GM04504 (cell line): ENCODE data around the gene SFRP2.

Experiments
- DNase-seq: peaks from one replicate; pipeline ENCODE4 v3.0.0-alpha.2; 2012; ENCODE audit warnings: low read depth

SFRP2 gene

DNA sequence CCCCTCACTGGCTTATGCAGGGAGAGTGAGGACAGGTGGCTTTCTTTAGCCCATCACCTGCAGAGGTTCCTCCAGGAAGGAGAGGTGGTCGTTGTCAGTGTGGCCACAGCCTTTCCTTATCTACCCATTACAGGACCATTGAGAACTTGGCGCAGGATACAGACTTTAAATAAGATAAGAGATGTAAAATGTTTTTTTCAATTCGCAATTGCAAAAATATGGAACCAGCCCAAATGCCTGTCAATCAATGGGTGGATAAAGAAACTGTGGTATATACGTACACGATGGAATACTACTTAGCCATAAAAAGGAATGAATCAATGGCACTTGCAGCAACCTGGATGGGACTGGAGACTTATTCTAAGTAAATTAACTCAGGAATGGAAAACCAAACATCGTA lies 22.1 kb downstream of the SFRP2 start:
- no peak for DNase-seq

DNA sequence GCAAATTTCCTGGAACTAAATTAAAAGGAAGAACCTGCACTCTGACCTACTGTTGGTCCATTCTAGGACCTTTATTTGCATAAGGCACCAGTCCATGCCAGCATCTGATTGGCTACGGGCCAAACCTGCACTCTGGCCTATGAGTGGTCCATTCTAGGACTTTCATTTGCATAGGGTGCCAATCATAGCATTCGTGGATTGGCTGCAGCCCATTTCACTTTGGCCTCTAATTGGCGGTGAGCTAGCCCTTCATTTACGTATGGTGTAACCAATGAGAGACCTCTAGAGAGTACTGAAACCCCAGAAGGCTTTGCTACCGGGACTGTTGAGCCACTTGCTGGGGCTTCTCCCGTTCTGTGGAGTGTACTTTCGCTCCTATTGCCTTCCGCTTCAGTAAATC lies 23.0 kb downstream of the SFRP2 start:
- DNase-seq, result no peak

DNA sequence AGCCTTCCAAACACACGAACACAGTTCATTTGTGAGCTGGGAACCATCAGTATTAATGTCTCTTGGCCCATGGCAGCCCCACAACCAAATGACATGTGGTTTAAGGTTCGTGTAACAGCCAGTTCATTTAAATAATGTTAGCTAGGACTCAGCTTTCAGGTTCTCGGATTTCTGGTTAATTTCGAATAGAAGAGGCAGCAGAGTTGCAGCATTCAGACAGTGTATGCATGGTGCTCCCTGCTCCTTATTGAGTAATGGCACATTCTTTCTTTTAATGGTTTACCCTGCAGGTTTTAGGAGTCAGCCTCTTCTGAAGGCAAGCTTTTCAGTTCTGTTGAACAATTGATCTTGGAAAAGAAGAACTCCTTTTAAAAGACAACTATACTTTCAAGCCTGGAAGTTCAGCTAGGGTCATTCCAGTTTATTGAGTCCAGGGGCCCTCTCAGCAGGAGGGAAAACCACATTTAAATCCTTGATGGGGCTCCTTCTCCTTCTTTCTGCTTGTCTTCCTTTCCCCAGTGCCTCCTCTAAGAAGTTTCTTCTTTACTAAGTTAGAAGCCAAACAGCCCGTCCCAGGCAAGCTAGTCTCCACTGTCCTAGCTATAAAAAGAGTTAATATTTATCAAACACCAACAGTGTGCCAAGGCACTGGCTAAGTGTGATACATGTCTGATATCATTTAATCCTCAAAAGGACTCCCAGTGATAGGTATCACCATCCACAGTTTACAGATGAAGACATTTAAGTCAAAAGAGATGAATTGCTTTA lies 24.1 kb downstream of the SFRP2 start:
- DNase-seq, result no peak

DNA sequence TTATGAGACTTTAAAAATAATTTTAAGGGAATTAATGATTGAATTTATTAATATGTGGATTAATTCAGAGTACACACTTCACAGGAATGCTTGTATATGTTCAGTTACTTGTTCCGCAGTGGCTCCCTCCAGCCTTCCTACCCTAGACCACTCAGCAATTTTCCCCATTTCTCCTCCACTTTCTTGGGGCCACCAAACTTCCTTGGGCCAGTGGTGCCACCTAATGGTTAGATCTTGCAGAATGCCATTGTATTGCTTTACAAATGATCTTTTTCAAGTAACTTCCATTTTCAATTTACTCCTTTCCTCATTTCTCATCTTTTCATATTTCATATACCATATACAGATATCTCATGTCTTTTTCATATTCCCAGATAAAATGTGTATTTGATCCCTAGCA lies 25.5 kb downstream of the SFRP2 start:
- DNase-seq, result no peak

DNA sequence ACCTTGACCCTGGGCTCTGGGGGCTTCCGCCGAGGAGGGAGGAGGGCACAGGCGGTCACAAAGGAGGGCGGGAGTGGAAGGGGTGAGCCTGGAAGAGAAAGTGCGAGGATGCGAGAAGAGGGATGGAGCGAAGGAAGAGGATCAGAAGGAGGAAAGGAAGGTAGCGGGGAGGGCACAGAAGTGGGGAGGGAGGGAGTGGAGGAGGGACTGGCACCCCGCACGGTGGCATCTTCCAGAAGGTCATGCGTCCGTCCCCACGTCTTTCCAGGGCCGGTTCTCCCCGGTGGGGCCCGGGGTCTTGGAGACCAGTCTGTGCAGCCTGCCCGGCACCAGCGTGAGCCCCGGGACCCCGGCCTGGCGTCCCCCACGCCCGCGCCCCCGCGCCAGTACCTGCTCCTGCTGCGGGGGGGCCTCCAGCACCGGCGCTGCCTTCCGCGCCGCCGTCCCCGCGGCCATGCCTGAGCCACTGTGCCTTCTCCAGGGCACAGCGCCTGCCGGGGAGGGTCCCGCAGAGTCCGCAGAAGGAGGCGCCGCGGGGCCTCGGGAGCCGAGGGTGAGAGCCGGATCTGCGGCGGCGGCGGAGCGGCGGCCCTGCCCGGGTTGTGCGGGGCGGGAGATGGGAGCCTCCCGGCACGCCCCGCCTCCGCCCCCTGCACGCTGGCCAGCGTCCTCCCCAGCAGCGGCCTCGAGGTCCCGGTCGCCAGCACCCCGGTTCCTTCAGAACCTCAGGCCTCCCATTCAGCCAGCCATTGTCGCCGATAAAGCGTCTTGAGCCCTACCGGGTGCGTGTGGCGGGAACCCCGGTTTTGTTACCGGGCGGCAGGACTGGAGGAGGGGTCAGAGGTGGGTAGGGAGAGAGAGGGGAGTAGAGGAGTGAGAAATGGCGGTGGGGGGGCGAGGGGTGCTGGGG lies 29.2 kb downstream of the SFRP2 start, which contains the start of gene RNF175:
Gene RNF175, minus strand, starts transcription at position 618 of the 910 bp plus-strand sequence. Its CDS starts 162 bp downstream, at position 456.
- DNase-seq, result no peak

DNA sequence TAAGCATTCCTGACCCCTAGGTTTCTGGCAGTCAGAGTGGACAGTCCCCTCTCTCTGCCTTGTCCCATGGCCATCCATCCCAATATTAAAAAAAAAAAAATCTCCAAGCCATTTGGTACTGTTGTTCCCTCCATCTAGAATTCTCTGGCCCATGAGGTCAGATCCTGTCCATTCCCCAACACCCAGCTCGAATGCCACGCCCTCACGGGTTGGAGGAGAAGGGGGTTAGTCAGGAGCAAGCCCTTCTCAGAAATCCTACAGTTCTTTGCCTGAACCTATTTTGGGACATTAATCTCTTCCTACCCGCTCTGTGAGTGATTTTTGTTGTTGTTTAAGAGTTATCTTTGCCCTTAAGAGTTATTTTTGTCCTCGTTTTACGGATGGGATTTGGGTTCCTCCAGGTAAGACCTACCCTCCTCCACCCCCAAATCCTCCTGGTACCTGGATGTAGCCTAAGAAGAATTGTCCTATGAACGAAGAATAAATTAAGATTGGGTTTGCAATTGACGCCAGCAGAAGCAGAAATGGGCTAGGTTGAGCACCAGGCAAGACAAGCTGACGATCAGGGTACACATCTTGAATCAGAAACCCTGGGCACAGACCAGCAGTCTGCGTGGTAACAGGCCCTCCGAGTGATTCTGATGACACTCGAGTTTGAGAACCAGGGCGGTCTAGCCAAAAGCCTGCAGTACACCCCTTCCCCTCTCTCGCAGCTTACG lies 30.0 kb downstream of the SFRP2 start:
- DNase-seq, result no peak

DNA sequence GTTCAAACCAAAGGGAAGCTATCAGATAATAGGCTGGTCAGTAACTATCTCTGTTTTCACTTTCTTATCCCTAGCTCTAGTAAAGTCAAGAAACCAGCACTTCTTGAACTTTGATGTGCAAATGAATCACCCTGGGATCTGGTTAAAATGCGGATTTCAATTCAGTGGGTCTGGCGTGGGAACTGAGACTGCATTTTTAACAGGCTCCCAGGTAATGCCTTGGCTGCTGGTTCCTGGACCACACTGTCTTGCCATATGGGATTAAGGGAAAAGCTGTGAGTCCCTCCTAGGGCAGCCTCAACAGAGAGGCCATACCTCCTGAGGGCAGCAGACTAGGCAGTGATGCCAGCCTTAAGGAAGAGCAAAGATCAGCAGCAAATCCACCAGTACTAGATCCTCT lies 30.7 kb downstream of the SFRP2 start:
- no peak for DNase-seq

DNA sequence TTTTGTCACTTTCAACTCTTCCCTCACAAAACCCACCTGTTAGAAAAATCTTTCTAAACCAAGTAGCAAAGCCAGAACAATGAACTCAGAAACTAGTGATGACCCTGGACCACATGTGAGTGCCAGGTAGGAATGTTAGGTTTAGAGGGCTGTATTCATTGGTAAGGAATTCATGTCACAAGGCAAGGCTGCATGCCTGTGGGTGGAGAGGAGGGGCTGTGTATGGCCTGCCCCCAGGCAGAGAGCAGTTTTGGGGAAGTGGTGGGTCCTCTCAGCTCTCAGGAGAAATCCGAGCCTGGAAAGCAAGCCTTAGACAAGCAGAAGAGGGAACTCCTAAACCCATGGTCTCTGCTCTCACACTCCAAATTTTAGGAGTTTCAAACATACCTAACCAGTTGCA lies 31.5 kb downstream of the SFRP2 start:
- DNase-seq, result no peak

DNA sequence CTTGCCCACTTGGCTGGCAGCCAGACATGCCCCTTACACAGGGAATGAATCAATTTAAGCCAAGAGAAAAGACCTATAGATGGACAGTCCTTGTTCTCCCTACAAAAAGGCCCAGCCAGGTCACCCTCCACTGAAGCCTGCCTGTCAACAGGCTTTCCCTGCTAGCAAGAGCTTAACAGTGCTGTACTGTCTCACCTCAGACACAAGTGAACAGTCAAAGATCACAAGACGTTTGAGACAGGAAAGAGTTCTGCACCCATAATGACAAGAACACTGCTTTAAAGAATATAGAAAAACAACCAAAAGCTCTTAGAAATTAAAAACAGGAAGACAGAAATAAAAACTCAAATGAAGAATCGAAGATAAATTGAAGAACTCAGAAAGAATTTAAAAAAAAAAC lies 33.7 kb downstream of the SFRP2 start:
- no peak for DNase-seq

DNA sequence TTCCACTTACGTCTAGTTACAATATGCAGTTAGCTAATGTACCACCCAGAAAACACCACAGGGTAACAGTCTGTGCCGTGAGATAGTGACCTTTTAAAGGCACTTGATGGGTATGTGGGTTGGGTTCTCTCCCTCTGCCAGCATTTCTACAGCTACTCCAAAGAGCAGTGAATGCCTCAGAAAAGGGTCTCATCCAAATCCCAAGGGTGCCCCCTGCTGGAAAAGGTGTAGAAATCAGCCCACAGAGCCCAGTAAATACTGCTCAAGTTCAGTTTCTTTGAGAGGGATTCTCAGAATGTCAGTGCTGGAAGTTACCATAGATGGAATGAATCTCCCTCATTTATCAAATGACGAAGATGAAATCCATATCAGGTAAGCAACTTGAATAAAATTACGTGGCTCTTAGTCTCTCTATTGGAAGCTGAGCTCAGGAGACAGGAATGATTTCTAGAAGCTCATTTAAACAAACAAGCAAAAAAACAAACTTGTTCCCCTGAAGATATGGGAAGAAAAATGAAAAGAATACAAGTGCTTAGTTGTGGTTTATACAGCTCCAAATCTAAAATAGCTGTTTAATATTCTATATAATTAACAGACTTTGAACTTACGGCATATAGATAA lies 38.6 kb downstream of the SFRP2 start:
- peak; percentile 52 for DNase-seq

DNA sequence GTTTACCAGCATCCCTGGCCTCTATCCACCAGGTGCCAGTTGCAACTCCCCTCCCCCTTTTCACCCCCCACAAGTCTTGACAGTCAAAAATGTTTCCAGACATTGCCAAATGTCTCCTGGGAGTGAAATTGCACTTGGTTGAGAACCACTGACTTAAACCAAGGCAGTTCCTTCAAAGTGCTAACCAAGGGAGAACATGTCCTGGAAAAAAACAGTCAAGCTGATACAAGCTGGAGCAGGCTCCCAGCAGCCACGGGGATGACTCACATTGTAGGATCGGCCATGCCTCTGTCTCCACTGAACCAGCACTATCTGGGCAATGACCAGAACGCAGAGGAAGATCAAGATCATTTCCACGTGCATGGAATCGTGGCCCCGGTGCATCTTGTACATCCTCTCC lies 40.5 kb downstream of the SFRP2 start:
- DNase-seq, result peak; percentile 35

DNA sequence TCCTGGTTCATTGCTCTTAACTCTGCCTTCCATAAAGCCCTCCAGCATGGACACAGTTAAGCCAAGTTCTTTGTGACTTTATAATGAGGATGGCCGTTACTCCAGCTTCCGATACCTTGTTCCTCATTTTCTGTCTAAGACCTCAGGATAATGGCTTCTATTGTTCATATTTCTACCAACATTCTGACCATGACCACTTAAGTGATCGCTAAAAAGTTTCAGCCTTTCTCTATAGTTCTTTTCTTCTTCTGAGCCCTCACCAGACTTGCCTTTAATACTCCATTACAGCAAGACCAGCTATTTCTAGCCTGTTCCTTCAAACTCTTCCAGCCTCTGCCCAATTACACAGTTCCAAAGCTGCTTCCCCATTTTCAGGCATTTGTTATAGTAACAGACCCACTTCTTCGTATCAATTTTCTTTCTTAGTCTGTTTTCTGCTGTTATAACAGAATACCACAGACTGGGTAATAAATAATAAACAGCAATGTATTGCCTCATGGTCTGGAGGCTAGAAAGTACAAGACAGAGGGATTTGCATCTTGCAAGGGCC lies 41.4 kb downstream of the SFRP2 start:
- no peak for DNase-seq

DNA sequence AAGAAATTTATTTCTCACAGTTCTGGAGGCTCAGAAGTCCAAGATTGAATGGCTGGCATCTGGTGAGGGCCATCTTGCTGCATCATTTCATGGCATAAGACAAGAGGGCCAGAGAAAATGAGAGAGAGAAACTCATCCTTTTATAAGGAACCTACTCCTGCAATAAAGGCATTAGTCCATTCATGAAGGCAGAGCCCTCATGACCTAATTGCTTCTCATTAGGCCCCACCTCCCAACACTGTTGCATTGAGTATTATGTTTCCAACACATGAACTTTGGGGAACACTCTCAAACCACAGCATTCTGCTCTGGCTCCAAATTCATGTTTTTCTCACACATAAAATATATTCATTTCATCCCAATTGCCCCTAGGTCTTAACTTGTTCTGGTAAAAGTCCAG lies 43.2 kb downstream of the SFRP2 start:
- no peak for DNase-seq

DNA sequence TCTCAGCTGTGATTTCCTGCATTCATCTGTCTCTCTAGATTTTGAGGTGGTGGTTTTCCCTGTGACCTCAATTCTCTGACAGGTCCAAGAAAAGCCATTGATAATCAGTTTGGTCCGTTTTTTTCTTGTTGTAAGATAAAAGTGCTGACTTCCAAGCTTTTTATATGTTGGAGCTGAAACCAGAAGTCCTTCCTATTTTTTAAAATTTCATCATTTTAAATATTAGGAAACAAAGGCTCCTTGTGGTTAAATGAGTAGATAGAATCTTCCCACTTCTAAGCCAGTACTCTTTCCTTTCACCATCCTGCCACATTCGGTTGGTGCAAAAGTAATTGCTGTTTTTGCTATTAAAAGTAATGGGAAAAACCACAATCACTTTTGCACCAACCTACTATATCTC lies 47.3 kb downstream of the SFRP2 start:
- no peak for DNase-seq

DNA sequence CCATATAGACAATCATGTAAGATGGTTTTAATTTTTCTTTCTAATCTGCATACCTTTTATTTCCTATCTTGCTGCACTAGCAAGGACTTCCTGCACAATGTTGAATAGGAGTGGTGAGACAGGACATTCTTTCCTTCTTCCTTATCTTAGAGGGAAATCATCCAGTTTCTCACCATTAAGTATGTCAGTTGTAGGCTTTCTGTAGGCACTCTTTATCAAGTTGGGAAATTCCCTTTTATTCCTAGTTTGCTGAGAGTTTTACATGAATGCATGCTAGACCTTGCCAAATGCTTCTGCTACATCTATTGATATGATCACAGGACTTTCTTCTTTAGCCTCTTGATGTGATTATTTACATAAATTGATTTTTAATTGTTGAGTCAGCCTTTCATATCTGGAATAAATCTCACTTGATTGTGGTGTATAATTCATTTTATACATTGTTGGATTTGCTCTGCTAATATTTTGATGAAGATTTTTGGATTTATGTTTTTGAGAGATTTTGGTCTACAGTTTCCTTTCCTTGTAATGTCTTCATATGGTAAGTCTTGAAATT lies 52.9 kb downstream of the SFRP2 start:
- no peak for DNase-seq

DNA sequence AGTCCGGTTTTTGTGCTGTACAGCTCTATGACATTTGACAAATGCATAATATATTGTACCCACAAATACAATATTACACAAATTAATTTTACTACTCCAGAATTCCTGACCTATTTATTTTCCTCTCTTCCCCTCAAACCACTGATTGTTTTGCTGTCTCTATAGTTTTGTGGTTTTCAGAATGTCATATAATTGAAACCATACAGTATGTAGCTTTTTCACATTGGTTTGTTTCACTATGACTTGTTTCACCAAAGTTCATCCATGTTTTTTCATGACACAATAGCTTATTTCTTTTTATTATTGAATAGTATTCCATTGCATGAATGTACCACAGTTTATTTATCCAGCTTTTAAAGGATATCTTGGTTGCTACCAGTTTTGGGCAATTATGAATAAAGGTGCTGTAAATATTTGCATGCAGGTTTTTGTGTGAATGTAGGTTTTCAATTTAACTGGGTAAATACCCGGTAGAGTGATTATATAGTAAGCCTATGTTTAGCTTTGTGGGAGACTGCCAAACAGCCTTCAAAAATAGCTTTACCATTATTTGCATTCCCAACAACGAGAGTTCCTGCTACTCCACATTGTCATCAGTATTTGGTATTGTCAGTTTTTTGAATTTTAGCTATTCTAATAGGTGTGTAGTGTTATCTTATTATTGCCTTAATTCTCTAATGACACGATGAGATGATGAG lies 55.0 kb downstream of the SFRP2 start:
- no peak for DNase-seq

DNA sequence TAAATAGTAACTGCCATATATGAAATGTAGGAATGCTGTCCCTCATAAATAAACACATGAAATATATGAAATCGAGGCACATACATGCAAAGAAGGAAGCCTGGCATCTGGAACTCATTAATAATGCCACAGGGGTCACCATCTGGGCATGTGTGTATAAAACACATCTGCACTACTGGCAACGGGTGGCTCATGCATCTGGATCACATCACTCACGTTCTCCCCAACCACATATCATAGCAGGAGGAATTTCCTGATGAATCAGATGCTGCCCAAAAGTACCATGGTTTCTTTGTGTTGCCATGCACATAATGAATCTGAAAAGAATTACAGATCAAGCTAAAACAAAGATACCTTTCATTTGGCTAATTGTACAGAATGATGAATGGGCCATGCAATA lies 57.6 kb downstream of the SFRP2 start:
- peak; percentile 61 for DNase-seq
